ENCODE measurements around the gene GPR162.

GPR162 gene

DNA sequence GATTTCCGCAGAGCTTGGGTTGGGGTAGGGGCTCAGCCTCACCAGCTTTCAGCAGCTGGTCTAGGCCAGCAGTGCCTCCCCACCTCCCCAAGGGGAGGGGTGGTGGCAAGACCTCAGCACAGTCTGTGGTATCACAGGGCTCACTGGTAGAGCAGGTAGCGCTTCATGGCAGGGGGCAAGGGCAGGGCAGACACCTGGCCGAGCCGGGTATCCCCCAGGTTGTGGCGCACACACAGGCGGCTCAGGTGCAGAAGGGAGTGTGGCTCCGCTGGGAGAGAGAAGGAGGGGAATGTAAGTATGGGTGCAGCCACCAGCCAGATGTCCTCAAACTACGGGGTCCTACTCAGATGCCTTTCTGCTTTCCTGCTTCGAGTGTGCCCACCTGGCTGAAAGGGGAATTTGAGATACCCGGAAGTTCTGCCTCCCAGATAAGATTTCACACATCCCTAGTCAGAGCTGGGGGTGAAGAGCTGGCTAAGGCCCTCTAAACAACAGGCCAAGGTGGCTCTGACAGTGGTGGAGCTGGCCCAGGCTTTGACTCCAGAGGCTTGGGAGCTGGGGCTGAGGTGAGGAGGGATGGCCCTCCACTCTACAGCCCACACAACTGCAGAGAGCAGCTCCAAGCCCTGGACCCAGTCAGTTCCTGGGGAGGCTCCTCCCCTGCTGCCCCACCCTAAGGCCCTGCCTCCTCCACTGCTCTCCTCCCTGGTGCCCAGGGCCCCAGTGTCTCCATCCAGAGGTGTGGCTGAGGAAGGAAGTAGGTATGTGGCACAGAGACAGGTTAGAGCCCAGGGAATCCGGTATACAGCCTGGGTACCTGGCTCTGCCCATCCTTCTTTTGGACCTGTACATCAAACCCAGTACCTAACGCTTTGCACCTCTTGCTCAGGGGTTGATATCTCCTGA, 49.7 kb downstream of the GPR162 start:
- Histone ChIP-seq H3K27me3 (ENCODE audit: insufficient read depth, low read length, poor library complexity, severe bottlenecking) (peaks cover 4% of the 10 kb centered on the region), H3K79me2 (ENCODE audit: insufficient read depth, low read length) (peaks cover 67% of the 10 kb centered on the region), H3K4me1 (ENCODE audit: insufficient read depth, low read length, poor library complexity, severe bottlenecking) (peaks cover 42% of the 10 kb centered on the region), H3K4me2 (ENCODE audit: low read depth, low read length, poor library complexity, severe bottlenecking) (peak overlapping the region; percentile 98), H3K9ac (ENCODE audit: low read depth, low read length, poor library complexity, severe bottlenecking) (peak overlapping the region; percentile 92), H3K9me2 (replicated peaks; ENCODE audit: low read depth, low read length) (no peaks in the 10 kb centered on the region), H3K9me3 (ENCODE audit: insufficient read depth, low read depth, low read length) (no peaks in the 10 kb centered on the region), H4K20me1 (ENCODE audit: insufficient read depth, low read length, poor library complexity, severe bottlenecking) (peaks cover 51% of the 10 kb centered on the region), H2AFZ (ENCODE audit: low read length) (no peak overlapping the region), H3K4me3 (ENCODE audit: low read length, poor library complexity, severe bottlenecking) (peak overlapping the region; percentile 94), H3F3A (ENCODE audit: low read depth) (peaks cover 5% of the 10 kb centered on the region; the same call in 1 of the 2 replicates), H3K36me3 (ENCODE audit: insufficient read depth, low read length) (peaks cover 25% of the 10 kb centered on the region; the same call in 1 of the 2 replicates)
- TF ChIP-seq EZH2phosphoT487 (IDR thresholded peaks at IDR 0.05; ENCODE audit: borderline replicate concordance), result no peak
- TF ChIP-seq, protein P1, sequence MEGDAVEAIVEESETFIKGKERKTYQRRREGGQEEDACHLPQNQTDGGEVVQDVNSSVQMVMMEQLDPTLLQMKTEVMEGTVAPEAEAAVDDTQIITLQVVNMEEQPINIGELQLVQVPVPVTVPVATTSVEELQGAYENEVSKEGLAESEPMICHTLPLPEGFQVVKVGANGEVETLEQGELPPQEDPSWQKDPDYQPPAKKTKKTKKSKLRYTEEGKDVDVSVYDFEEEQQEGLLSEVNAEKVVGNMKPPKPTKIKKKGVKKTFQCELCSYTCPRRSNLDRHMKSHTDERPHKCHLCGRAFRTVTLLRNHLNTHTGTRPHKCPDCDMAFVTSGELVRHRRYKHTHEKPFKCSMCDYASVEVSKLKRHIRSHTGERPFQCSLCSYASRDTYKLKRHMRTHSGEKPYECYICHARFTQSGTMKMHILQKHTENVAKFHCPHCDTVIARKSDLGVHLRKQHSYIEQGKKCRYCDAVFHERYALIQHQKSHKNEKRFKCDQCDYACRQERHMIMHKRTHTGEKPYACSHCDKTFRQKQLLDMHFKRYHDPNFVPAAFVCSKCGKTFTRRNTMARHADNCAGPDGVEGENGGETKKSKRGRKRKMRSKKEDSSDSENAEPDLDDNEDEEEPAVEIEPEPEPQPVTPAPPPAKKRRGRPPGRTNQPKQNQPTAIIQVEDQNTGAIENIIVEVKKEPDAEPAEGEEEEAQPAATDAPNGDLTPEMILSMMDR (conservative IDR thresholded peaks at IDR 0.05; ENCODE audit: low read length), result no peak

DNA sequence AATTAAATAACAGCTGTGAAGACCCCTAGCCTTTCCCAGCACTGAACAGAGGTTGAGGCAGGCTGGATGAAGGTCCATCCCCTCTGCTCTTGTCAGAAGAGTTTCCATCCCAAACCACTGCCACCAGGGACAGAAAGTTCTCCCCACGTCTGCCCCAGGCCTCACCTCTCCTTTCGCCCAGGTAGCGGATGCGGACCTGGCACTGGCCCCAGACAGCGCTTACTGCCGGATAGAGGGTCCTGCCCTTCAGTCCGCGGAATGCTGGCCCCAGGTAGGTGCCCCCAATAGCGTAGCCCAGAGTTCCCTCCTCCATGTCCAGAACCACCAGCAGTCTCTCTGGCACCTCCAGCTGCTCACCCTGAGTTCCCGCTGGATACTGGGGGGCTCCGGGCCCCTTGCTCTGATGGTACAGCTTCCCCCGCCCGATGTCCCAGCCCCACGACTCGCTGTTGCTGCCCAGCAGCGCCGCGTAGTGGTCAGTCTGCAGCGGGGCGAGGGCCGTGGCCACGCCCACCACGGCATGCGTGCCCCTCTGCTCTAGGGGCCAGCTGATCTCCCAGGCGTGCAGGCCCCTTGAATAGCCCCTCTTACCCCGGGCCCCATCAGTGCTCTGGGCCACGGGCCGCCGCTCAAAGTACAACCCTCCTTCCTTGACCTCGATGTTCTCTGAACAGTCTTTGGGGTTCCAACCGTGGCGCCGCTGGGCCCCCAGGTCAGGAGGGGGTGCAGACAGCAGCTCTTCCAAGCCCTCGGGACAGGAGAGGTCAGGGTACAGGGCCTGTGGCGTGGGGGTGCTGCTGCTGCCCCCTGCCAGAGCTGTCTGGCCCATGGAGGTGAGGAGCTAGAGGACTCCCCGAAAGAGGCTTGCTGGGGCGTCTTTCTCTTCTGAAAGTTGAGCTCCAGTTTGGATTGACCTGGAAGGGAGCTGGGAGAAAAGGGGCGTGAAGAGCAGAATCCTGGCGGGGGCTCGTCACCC, 50.7 kb downstream of the GPR162 start:
- H3K27me3 ChIP-seq (ENCODE audit: insufficient read depth, low read length, poor library complexity, severe bottlenecking), result peaks cover 4% of the 10 kb centered on the region
- peaks cover 25% of the 10 kb centered on the region; the same call in 1 of the 2 replicates for H3K36me3 ChIP-seq (ENCODE audit: insufficient read depth, low read length)
- H2AFZ ChIP-seq (ENCODE audit: low read length), result no peak overlapping the region
- H3K4me3 ChIP-seq (ENCODE audit: low read length, poor library complexity, severe bottlenecking), result peak overlapping the region; percentile 94
- peaks cover 36% of the 10 kb centered on the region for H3K4me1 ChIP-seq (ENCODE audit: insufficient read depth, low read length, poor library complexity, severe bottlenecking)
- H3K9ac ChIP-seq (ENCODE audit: low read depth, low read length, poor library complexity, severe bottlenecking), result peak overlapping the region; percentile 92
- H3K9me2 ChIP-seq (replicated peaks; ENCODE audit: low read depth, low read length), result no peaks in the 10 kb centered on the region
- H4K20me1 ChIP-seq (ENCODE audit: insufficient read depth, low read length, poor library complexity, severe bottlenecking), result peaks cover 51% of the 10 kb centered on the region
- H3K9me3 ChIP-seq (ENCODE audit: insufficient read depth, low read depth, low read length), result no peaks in the 10 kb centered on the region
- H3F3A ChIP-seq (ENCODE audit: low read depth), result peaks cover 5% of the 10 kb centered on the region; the same call in 1 of the 2 replicates
- TF ChIP-seq EZH2phosphoT487 (IDR thresholded peaks at IDR 0.05; ENCODE audit: borderline replicate concordance), result no peak
- TF ChIP-seq, protein P1 (conservative IDR thresholded peaks at IDR 0.05; ENCODE audit: low read length), result peak; percentile 81
- H3K79me2 ChIP-seq (ENCODE audit: insufficient read depth, low read length), result peaks cover 61% of the 10 kb centered on the region
- peak overlapping the region; percentile 98 for H3K4me2 ChIP-seq (ENCODE audit: low read depth, low read length, poor library complexity, severe bottlenecking)

Data from Loucy (cell line).